ENCODE measurements around the gene KCNS3. TPM values are rescaled to one million over a fixed set of nuclear protein-coding genes. Genes with fewer than 3 reads are reported as not detected.

Gene KCNS3
- total and polyA plus RNA-seq, 10 donors: 0.41 to 2.6 (median 1.0) TPM

- no peak for DNase-seq
- H3K27me3 ChIP-seq (replicated peaks in 1 of 7): peaks cover 0 to 8% (median 0%) of the 10 kb centered on the region in 7 donors
- 46 to 78% (median 74%) methylated on average over 2 of the region's 2 CpGs for WGBS, 5 donors
- no peak overlapping the region for H3K4me3 ChIP-seq
- intact Hi-C loops (cut with DNase I; ENCODE audit: low total_unique reads): no loop called here
- no peaks in the 10 kb centered on the region for H3K9me3 ChIP-seq
- TF ChIP-seq POLR2AphosphoS5 (IDR thresholded peaks at IDR 0.05) (no peak), POLR2A (IDR thresholded peaks at IDR 0.05) (no peak)
- TF ChIP-seq, protein P1, sequence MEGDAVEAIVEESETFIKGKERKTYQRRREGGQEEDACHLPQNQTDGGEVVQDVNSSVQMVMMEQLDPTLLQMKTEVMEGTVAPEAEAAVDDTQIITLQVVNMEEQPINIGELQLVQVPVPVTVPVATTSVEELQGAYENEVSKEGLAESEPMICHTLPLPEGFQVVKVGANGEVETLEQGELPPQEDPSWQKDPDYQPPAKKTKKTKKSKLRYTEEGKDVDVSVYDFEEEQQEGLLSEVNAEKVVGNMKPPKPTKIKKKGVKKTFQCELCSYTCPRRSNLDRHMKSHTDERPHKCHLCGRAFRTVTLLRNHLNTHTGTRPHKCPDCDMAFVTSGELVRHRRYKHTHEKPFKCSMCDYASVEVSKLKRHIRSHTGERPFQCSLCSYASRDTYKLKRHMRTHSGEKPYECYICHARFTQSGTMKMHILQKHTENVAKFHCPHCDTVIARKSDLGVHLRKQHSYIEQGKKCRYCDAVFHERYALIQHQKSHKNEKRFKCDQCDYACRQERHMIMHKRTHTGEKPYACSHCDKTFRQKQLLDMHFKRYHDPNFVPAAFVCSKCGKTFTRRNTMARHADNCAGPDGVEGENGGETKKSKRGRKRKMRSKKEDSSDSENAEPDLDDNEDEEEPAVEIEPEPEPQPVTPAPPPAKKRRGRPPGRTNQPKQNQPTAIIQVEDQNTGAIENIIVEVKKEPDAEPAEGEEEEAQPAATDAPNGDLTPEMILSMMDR (IDR thresholded peaks at IDR 0.05 in 8 of 11, conservative IDR thresholded peaks at IDR 0.05 in 3 of 11): no peak
- H3K36me3 ChIP-seq: no peaks in the 10 kb centered on the region
- no peaks in the 10 kb centered on the region for H3K4me1 ChIP-seq
- H3K27ac ChIP-seq: no peak overlapping the region
Observed at GRCh38 chr2:17867133-17867532, 11.3 kb upstream of the KCNS3 start.

GRCh38 chr2:17869128-17869527 lies 9.3 kb upstream of the KCNS3 start:
- Histone ChIP-seq H3K27me3 (replicated peaks in 1 of 7) (peaks cover 0 to 26% (median 3%) of the 10 kb centered on the region in 7 donors), H3K36me3 (no peaks in the 10 kb centered on the region), H3K4me1 (no peaks in the 10 kb centered on the region), H3K4me3 (no peak overlapping the region), H3K9me3 (no peaks in the 10 kb centered on the region), H3K27ac (no peak overlapping the region)
- intact Hi-C loops (cut with DNase I; ENCODE audit: low total_unique reads): no loop called here
- 62 to 86% (median 76%) methylated on average over 5 of the region's 5 CpGs for WGBS, 5 donors
- no peak for DNase-seq
- no peak for TF ChIP-seq POLR2AphosphoS5 (IDR thresholded peaks at IDR 0.05)
- TF ChIP-seq POLR2A (IDR thresholded peaks at IDR 0.05): no peak
- TF ChIP-seq, protein P1 (IDR thresholded peaks at IDR 0.05 in 8 of 11, conservative IDR thresholded peaks at IDR 0.05 in 3 of 11): no peak

- TF ChIP-seq POLR2AphosphoS5 (IDR thresholded peaks at IDR 0.05): no peak
- TF ChIP-seq, protein P1 (IDR thresholded peaks at IDR 0.05 in 8 of 11, conservative IDR thresholded peaks at IDR 0.05 in 3 of 11): no peak
- no peak for TF ChIP-seq POLR2A (IDR thresholded peaks at IDR 0.05)
- no peaks in the 10 kb centered on the region for H3K4me1 ChIP-seq
- no peak for DNase-seq
- H3K9me3 ChIP-seq: no peaks in the 10 kb centered on the region
- WGBS, 5 donors: 54 to 76% (median 59%) methylated on average over 5 of the region's 5 CpGs
- H3K27me3 ChIP-seq (replicated peaks in 1 of 7): peaks cover 0 to 51% (median 16%) of the 10 kb centered on the region in 7 donors
- H3K4me3 ChIP-seq: no peak overlapping the region
- no peak overlapping the region for H3K27ac ChIP-seq
- H3K36me3 ChIP-seq: no peaks in the 10 kb centered on the region
- intact Hi-C loops (cut with DNase I; ENCODE audit: low total_unique reads): no loop called here
Observed at GRCh38 chr2:17871639-17872038, 6.8 kb upstream of the KCNS3 start.

DNA sequence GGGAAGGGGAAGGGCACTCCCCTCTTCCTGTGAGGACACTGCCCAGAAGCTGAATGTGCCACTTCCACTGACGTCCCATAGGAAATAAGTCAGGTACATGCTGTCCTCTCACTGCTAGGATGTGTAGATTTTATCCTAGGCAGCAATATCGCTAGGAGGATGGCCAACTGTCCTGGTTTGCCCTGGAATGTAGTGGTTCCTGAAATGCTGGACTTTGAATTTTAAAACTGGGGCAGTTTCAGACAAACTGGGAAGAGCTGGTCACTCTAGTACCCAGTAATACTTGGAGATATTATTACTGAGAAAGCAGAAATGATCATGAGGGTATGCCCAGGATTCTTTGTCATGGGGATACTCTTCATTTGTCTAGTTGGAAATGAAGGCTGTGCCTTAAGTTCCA lies 5.4 kb upstream of the KCNS3 start:
- H3K4me3 ChIP-seq: no peak overlapping the region
- DNase-seq: no peak
- peaks cover 0 to 65% (median 28%) of the 10 kb centered on the region in 7 donors for H3K27me3 ChIP-seq (replicated peaks in 1 of 7)
- TF ChIP-seq POLR2A (IDR thresholded peaks at IDR 0.05) (no peak), POLR2AphosphoS5 (IDR thresholded peaks at IDR 0.05) (no peak)
- TF ChIP-seq, protein P1 (IDR thresholded peaks at IDR 0.05 in 8 of 11, conservative IDR thresholded peaks at IDR 0.05 in 3 of 11): no peak
- intact Hi-C loops (cut with DNase I; ENCODE audit: low total_unique reads): no loop called here
- H3K4me1 ChIP-seq: peaks cover 4 to 10% (median 7%) of the 10 kb centered on the region in 6 donors
- WGBS, 5 donors: 66 to 77% (median 70%) methylated on average over 2 of the region's 2 CpGs
- no peaks in the 10 kb centered on the region for H3K9me3 ChIP-seq
- H3K36me3 ChIP-seq: no peaks in the 10 kb centered on the region
- no peak overlapping the region for H3K27ac ChIP-seq
